H1 (cell line): Measurements from ENCODE around the gene KRT1. TPM values are rescaled to one million over a fixed set of nuclear protein-coding genes. Genes with fewer than 3 reads are reported as not detected.

Source experiments
- CHD1 ChIP-seq: IDR thresholded peaks from 2 replicates; pipeline ENCODE4 v1.6.1; 2012; ENCODE audit warnings: low read depth, low read length, improper control_type of control experiment
- MAFK ChIP-seq: IDR thresholded peaks from 2 replicates; pipeline ENCODE4 v1.6.1; 2012; ENCODE audit warnings: low read depth, mild to moderate bottlenecking, improper control_type of control experiment, low read length
- NANOG ChIP-seq: IDR thresholded peaks from 2 replicates; pipeline ENCODE4 v1.6.1; 2011; ENCODE audit warnings: low read length, low read depth, mild to moderate bottlenecking, inconsistent platforms; ENCODE audit not compliant: insufficient read depth, poor library complexity, severe bottlenecking
- polyA plus RNA-seq, 7 experiments: library from polyadenylated mRNA; depleted of rRNA in 3 of 7; stranded (reverse) in 5 of 7; unstranded in 2 of 7; fragments of >200 nt in 5 of 7; fragments of 200-250 nt in 2 of 7; gene quantifications; 1 replicate in 5 of 7; 2 replicates in 1 of 7; 4 replicates in 1 of 7; pipeline versions ENCODE4 v1.2.1 to v1.2.3, GENCODE V29; 2011 to 2013; ENCODE audit warnings: missing spikeins in 2 of 7, mixed read lengths in 2 of 7
- total RNA-seq: library from RNA; stranded (reverse); fragmentation: NEBNext Ultra II Directional; extraction: Animal tissue kit (Norgen Biotek cat#: 25700); gene quantifications from 2 replicates; pipeline ENCODE4 v1.2.1, GENCODE V29; 2021
- TF ChIP-seq, protein P1 (sequence below): fragments of 300-600 bp; sonication (generic); IDR thresholded peaks from 2 replicates; pipeline ENCODE4 v1.7.1; 2012; ENCODE audit warnings: low read length, moderate library complexity, mild to moderate bottlenecking, inconsistent platforms; ENCODE audit not compliant: insufficient replicate concordance

KRT1 gene
- total and polyA plus RNA-seq, 2 of the 8 experiments (the other 6 are each of a cell fraction or from before 2014, with no cell fraction given) = not detected

DNA sequence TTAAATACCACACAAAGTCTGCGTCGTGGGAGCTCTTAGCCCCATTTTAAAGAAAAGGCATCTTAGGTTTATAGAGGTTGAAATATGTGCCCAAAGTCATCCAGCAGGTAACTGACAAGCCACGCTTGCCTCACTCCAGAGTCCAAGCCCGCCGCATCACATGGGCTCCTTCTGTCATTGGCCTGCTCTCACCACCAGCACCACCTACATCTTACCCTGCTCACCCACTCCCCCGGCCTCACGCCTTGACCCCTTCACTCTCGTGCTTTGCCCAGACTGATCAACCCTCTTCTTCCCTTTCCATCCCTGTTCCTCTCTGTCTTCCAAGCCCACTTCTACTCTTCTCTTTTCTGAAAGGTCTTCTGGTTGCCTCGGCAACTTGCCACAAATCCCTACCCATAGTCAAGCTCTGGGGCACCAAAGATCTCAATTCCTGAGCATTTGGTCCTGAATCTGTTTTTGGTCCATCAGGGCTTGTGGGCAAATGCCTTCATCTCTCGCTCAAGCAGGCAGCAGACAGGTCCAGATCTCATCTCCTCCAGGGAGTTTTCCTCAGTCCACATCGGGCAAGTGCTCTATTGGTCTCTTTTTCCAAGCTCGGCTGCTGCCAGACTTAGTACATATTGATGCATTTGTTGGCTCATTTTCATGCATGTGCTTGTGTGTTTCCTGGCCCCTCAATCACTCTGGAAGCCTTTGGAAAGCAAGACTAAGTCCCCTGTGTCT lies 3.5 kb upstream of the KRT1 start (continued):
- TF ChIP-seq, protein P1, sequence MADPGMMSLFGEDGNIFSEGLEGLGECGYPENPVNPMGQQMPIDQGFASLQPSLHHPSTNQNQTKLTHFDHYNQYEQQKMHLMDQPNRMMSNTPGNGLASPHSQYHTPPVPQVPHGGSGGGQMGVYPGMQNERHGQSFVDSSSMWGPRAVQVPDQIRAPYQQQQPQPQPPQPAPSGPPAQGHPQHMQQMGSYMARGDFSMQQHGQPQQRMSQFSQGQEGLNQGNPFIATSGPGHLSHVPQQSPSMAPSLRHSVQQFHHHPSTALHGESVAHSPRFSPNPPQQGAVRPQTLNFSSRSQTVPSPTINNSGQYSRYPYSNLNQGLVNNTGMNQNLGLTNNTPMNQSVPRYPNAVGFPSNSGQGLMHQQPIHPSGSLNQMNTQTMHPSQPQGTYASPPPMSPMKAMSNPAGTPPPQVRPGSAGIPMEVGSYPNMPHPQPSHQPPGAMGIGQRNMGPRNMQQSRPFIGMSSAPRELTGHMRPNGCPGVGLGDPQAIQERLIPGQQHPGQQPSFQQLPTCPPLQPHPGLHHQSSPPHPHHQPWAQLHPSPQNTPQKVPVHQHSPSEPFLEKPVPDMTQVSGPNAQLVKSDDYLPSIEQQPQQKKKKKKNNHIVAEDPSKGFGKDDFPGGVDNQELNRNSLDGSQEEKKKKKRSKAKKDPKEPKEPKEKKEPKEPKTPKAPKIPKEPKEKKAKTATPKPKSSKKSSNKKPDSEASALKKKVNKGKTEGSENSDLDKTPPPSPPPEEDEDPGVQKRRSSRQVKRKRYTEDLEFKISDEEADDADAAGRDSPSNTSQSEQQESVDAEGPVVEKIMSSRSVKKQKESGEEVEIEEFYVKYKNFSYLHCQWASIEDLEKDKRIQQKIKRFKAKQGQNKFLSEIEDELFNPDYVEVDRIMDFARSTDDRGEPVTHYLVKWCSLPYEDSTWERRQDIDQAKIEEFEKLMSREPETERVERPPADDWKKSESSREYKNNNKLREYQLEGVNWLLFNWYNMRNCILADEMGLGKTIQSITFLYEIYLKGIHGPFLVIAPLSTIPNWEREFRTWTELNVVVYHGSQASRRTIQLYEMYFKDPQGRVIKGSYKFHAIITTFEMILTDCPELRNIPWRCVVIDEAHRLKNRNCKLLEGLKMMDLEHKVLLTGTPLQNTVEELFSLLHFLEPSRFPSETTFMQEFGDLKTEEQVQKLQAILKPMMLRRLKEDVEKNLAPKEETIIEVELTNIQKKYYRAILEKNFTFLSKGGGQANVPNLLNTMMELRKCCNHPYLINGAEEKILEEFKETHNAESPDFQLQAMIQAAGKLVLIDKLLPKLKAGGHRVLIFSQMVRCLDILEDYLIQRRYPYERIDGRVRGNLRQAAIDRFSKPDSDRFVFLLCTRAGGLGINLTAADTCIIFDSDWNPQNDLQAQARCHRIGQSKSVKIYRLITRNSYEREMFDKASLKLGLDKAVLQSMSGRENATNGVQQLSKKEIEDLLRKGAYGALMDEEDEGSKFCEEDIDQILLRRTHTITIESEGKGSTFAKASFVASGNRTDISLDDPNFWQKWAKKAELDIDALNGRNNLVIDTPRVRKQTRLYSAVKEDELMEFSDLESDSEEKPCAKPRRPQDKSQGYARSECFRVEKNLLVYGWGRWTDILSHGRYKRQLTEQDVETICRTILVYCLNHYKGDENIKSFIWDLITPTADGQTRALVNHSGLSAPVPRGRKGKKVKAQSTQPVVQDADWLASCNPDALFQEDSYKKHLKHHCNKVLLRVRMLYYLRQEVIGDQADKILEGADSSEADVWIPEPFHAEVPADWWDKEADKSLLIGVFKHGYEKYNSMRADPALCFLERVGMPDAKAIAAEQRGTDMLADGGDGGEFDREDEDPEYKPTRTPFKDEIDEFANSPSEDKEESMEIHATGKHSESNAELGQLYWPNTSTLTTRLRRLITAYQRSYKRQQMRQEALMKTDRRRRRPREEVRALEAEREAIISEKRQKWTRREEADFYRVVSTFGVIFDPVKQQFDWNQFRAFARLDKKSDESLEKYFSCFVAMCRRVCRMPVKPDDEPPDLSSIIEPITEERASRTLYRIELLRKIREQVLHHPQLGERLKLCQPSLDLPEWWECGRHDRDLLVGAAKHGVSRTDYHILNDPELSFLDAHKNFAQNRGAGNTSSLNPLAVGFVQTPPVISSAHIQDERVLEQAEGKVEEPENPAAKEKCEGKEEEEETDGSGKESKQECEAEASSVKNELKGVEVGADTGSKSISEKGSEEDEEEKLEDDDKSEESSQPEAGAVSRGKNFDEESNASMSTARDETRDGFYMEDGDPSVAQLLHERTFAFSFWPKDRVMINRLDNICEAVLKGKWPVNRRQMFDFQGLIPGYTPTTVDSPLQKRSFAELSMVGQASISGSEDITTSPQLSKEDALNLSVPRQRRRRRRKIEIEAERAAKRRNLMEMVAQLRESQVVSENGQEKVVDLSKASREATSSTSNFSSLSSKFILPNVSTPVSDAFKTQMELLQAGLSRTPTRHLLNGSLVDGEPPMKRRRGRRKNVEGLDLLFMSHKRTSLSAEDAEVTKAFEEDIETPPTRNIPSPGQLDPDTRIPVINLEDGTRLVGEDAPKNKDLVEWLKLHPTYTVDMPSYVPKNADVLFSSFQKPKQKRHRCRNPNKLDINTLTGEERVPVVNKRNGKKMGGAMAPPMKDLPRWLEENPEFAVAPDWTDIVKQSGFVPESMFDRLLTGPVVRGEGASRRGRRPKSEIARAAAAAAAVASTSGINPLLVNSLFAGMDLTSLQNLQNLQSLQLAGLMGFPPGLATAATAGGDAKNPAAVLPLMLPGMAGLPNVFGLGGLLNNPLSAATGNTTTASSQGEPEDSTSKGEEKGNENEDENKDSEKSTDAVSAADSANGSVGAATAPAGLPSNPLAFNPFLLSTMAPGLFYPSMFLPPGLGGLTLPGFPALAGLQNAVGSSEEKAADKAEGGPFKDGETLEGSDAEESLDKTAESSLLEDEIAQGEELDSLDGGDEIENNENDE = no peak
- no peak for TF ChIP-seq CHD1
- no peak for TF ChIP-seq MAFK
- no peak for TF ChIP-seq NANOG
